Articular chondrocyte of knee joint (primary cell): ENCODE measurements around the gene MYL9. TPM values are rescaled to one million over a fixed set of nuclear protein-coding genes. Genes with fewer than 3 reads are reported as not detected.

Experiments
- small RNA-seq: library from RNA; depleted of rRNA; stranded (forward); fragments of <200 nt; gene quantifications from one replicate; pipeline ENCODE3, GENCODE V24; 2012
- total RNA-seq: library from RNA; depleted of rRNA; stranded (reverse); fragments of >200 nt; gene quantifications from 2 replicates; pipeline ENCODE4 v1.2.3, GENCODE V29; 2012

MYL9 gene
- 75.1 and 78.5 TPM in 2 replicates for total RNA-seq

GRCh38 chr20:36541227-36541767 is at the start of gene MYL9:
TSS of gene MYL9 (plus strand) at chr20:36541519. CDS start at chr20:36544885, 3,366 bp downstream.

GRCh38 chr20:36573103-36573797 is 31.9 kb downstream of the MYL9 start, which contains the start of gene TGIF2:
TSS of gene TGIF2 (plus strand) at chr20:36573597. CDS start at chr20:36578775, 5,178 bp downstream.

Small RNA genes within 50 kb of the gene (small RNA-seq; reads per million reads assigned to genes)
- not detected for gene RF00017

Other genes starting within 250 kb of the MYL9 start
- gene DLGAP4, start 235.2 kb upstream of the MYL9 start, total RNA-seq = 22.9 and 29.3 TPM in 2 replicates
- 9.5 and 11.7 TPM in 2 replicates for gene TGIF2, start 32.1 kb downstream of the MYL9 start, total RNA-seq
- gene RAB5IF, start 64.3 kb downstream of the MYL9 start, total RNA-seq = 65.8 and 73.6 TPM in 2 replicates
- under 0.01 TPM in 1 of 2 replicates, not detected in the other for gene SLA2, start 104.7 kb downstream of the MYL9 start, total RNA-seq
- 23.3 and 23.9 TPM in 2 replicates for gene NDRG3, start 204.6 kb downstream of the MYL9 start, total RNA-seq
- 10.6 and 19.9 TPM in 2 replicates for gene DSN1, start 232.2 kb downstream of the MYL9 start, total RNA-seq